Ascending aorta (tissue), 2 donors: ENCODE measurements around the gene GDPD5. TPM values are rescaled to one million over a fixed set of nuclear protein-coding genes. Genes with fewer than 3 reads are reported as not detected.

Experiments
- DNase-seq, 2 donors: peaks; one replicate each; pipeline ENCODE4 v3.0.0-alpha.2; 2019; ENCODE audit warnings: low spot score in 2 of 2
- H3K27ac ChIP-seq, 2 donors: fragments of 200-600 bp; sonication (generic); one replicate each; pipeline ENCODE4 v1.5.1; 2016 to 2017; ENCODE audit warnings: mild to moderate bottlenecking in 1 of 2
- H3K27me3 ChIP-seq: fragments of 200-600 bp; sonication (generic); one replicate; pipeline ENCODE4 v1.5.1; 2017
- H3K36me3 ChIP-seq, 2 donors: fragments of 200-600 bp; sonication (generic); one replicate each; pipeline ENCODE4 v1.5.1; 2016
- H3K4me1 ChIP-seq, 2 donors: fragments of 200-600 bp; sonication (generic); one replicate each; pipeline ENCODE4 v1.5.1; 2016 to 2017; ENCODE audit warnings: mild to moderate bottlenecking in 1 of 2
- H3K4me3 ChIP-seq, 2 donors: fragments of 200-600 bp; sonication (generic); one replicate each; pipeline ENCODE4 v1.5.1; 2016 to 2017; ENCODE audit warnings: mild to moderate bottlenecking in 1 of 2
- H3K9me3 ChIP-seq, 2 donors: fragments of 200-600 bp; sonication (generic); one replicate each; pipeline ENCODE4 v1.5.1; 2016
- CTCF ChIP-seq, 3 experiments: fragments of 200-600 bp in 2 of 3; fragments of 450-650 bp in 1 of 3; sonication (generic) in 2 of 3; IDR thresholded peaks; one replicate each; pipeline ENCODE4 v1.5.1; 2016 to 2019; ENCODE audit warnings: antibody characterized with exemption in 3 of 3, mild to moderate bottlenecking in 1 of 3, moderate library complexity in 1 of 3
- intact Hi-C: fragments of 100-400 bp; cut with DNase I; formaldehyde crosslinking; loops from one replicate; pipeline ENCODE4 v1.15.1; 2023
- total RNA-seq: library from RNA; depleted of rRNA; stranded (reverse); fragments of >200 nt; gene quantifications from one replicate; pipeline ENCODE4 v1.1.0, GENCODE V29; 2016

The GDPD5 gene
- total RNA-seq, 1 donor from 2014 or later, result 64.6 TPM

- H3K27ac ChIP-seq, result no peak overlapping the region
These were observed 48.2 kb downstream of the GDPD5 start for GRCh38 chr11:75477614-75477935.

GRCh38 chr11:75476739-75477613 lies 48.8 kb downstream of the GDPD5 start:
- Histone ChIP-seq H3K27ac (no peak overlapping the region), H3K4me3 (no peak overlapping the region), H3K36me3 (no peaks in the 10 kb centered on the region), H3K4me1 (peaks cover 0 to 3% of the 10 kb centered on the region in 2 donors), H3K27me3 (no peaks in the 10 kb centered on the region), H3K9me3 (no peaks in the 10 kb centered on the region)
- no peak for DNase-seq
- intact Hi-C loops, result no loop called here
- no peak for TF ChIP-seq CTCF (IDR thresholded peaks at IDR 0.05)

More at GRCh38 chr11:75477614-75477935, 48.2 kb downstream of the GDPD5 start:
- Histone ChIP-seq H3K36me3 (no peaks in the 10 kb centered on the region), H3K9me3 (no peaks in the 10 kb centered on the region), H3K4me1 (peaks cover 0 to 3% of the 10 kb centered on the region in 2 donors), H3K27me3 (no peaks in the 10 kb centered on the region), H3K4me3 (no peak overlapping the region)
- TF ChIP-seq CTCF (IDR thresholded peaks at IDR 0.05), result no peak
- intact Hi-C loops, result no loop called here
- DNase-seq, result no peak

- Histone ChIP-seq H3K4me3 (no peak overlapping the region), H3K4me1 (peaks cover 0 to 3% of the 10 kb centered on the region in 2 donors), H3K9me3 (no peaks in the 10 kb centered on the region), H3K27me3 (no peaks in the 10 kb centered on the region), H3K27ac (no peak overlapping the region), H3K36me3 (no peaks in the 10 kb centered on the region)
- no peak for TF ChIP-seq CTCF (IDR thresholded peaks at IDR 0.05)
- intact Hi-C loops, result no loop called here
- DNase-seq, result no peak
These were observed 49.7 kb downstream of the GDPD5 start for GRCh38 chr11:75475767-75476650.

- H3K4me1 ChIP-seq, result peaks cover 0 to 3% of the 10 kb centered on the region in 2 donors
- H3K27ac ChIP-seq, result no peak overlapping the region
- H3K9me3 ChIP-seq, result no peaks in the 10 kb centered on the region
- no peak for TF ChIP-seq CTCF (IDR thresholded peaks at IDR 0.05)
- no peaks in the 10 kb centered on the region for H3K36me3 ChIP-seq
- no peaks in the 10 kb centered on the region for H3K27me3 ChIP-seq
- DNase-seq, result no peak
- H3K4me3 ChIP-seq, result no peak overlapping the region
- intact Hi-C loops, result no loop called here
These were observed 50.6 kb downstream of the GDPD5 start for GRCh38 chr11:75474878-75475766.

GRCh38 chr11:75474240-75474639 lies 51.5 kb downstream of the GDPD5 start:
- no peak overlapping the region for H3K4me3 ChIP-seq
- TF ChIP-seq CTCF (IDR thresholded peaks at IDR 0.05), result no peak
- H3K4me1 ChIP-seq, result peaks cover 0 to 3% of the 10 kb centered on the region in 2 donors
- no peaks in the 10 kb centered on the region for H3K9me3 ChIP-seq
- no peaks in the 10 kb centered on the region for H3K36me3 ChIP-seq
- DNase-seq, result no peak
- H3K27me3 ChIP-seq, result no peaks in the 10 kb centered on the region
- intact Hi-C loops, result no loop called here
- H3K27ac ChIP-seq, result no peak overlapping the region
